HG02571 (cell line): ENCODE results near the gene TCF25.

ENCODE experiments used
- ATAC-seq: cut with Tn5 transposase; IDR thresholded peaks from one replicate; pipeline ENCODE4 v1.9.1; 2021; ENCODE audit warnings: mild to moderate bottlenecking, moderate library complexity; ENCODE audit not compliant: unreplicated experiment

TCF25 gene

DNA sequence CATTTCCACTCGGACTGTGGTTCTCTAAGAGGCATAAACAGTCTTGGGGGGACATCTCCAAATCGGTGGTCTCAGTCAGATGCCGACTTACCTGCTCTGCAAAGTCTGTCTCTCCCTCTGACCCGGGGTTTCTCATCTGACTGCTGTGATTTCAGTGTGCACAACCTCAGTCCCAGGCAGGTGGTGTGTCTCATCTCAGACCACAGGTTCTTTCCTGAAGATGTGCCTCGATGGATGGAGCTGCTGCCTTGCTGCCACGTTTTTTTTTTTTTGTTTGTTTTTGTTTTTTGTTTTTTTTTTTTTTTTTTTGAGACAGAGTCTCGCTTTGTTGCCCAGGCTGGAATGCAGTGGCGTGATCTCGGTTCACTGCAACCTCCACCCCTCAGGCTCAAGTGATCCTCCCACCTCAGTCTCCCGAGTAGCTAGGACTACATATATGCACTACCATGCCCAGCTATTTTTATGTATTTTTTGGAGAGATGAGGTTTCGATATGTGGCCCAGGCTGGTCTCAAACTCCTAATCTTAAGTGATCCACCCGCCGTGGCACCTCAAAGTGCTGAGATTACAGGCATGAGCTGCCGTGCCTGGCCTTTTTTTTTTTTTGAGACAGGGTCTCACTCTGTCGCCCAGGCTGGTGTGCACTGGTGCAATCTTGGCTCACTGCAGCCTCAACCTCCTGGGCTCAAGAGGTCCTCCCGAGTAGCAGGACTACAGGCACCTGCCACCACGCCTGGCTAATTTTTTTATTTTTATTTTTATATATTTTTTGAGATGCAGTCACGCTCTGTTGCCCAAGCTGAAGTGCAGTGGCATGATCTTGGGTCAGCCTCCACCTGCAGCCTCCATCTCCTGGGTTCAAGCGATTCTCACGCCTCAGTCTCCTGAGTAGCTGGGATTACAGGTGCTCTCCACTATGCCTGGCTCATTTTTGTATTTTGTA is 29.7 kb upstream of the TCF25 start:
- ATAC-seq: no peak

DNA sequence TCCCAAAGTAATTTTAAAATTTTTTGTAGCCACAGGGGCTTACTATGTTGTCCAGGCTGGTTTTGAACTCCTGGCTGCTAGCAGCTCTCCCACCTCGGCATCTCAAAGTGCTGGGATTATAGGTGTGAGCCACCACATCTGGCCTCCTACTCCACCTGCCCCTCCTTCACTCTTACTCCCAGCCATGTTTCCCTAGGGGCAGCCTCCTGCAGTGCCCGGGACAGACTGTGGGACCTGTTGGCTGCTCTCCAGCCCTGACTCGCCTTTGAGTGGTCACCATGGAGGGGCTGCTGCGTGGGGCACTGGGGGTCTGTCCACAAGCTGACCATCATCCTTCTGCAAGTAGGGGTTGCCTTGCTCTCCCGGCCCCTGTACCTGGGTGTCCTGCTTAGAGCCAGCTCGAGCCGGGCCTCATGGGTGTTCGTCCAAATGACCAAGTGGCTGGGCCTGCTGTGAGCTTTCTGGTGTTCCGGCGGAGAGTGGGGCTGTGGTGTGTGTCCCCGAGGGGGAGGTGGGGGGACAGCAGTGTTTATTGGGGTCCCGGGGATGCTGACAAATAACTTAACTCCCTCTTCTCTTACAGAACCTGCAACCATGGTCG is 28.6 kb upstream of the TCF25 start:
- ATAC-seq: no peak

DNA sequence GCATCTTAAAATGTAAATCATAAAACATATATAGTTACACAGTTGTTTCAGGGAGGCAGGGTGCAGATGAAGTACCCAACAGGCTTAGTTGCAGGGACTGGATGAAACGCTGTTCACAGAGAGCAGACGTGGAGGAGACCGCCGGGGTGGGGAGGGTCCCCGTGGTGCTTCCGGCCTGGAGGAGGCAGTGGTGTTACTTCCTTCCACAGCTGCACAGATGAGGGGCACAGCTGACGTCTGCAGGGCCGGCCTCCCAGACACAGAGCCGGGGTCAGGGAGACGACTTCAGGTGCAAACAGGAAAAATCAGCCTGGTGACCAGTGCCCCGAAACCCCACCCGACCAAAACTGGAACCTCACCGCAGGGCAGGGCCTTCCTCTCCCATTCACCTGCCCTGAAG is 28.0 kb upstream of the TCF25 start:
- ATAC-seq: no peak

DNA sequence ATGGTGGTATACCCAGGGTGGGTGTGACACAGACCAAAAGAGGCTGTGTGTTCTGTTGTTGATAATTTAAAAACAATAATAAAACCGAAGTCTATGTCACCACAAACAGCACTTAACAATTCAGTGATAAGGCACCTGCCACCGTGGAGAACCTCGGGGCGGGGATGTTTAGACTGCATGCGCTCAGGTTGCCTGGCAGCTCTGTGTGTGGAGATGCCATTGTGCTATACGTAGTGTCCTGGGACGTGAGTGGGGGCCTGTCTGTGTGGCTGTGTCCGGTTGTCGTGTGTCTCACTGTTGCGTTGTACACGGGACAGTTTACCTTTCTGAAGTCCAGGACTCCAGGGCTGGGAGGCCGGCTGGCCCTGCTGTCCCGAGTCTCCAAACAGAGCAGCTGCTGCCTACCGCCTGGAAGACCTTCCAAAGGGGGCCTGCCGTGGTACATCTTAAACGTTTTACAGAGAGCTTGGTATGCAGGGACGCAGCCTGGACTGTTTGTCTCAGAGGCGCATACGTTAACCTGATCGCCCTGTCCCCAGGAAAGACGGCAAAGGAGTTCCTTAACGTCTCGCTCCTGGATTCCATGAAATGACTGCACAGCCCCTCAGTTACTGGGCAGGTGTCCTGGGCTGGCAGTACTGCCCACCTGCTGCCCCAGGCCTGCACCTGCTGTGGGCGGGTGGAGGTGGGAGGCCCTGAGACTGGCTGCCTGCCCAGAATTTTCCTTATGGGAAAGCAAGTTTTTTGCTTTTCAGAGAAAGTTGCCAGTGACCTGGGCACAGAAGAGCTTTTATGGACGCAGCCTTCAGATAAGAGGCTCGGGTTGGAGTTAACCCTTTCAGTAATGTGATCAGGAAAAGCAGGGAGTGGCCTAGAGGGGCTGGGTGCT is 26.1 kb upstream of the TCF25 start:
- ATAC-seq: no peak

DNA sequence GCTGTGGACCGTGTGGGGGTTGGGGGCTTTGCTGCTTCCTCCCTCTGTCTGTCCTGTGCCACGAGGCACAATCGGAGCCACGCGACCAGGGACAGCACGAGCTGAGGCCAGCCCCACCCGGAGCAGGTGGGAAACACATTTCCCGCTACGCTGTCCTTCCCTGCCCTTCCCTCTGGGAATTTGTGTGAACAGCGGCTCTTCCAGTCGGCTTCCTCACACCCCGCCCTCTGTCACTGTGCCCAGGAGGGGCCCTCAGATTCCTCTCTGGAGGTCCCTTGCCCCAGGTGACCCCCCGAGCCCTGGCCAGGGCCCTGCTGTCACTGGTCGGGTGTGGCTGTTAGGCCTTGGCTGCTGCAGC is 25.5 kb upstream of the TCF25 start:
- no peak for ATAC-seq

DNA sequence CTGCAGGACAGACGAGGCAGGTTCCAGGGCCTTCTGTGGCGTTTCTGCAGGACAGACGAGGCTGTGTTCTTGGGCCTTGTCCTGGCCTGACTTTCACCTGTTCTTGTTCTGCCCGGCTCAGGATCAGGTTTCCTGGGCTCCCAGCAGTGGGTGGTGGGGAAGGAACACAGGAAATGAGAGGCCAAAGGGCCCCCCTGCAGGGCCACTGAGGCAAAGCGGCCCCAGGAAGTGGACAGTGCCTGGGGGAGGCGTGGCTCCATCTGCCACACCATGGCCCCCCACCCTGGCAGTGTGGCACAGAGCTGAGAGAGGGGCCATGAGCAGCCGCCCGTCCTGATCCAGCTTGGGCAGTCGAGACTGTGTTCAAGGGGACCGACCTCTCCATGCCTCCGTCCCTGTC is 24.4 kb upstream of the TCF25 start:
- ATAC-seq: no peak

DNA sequence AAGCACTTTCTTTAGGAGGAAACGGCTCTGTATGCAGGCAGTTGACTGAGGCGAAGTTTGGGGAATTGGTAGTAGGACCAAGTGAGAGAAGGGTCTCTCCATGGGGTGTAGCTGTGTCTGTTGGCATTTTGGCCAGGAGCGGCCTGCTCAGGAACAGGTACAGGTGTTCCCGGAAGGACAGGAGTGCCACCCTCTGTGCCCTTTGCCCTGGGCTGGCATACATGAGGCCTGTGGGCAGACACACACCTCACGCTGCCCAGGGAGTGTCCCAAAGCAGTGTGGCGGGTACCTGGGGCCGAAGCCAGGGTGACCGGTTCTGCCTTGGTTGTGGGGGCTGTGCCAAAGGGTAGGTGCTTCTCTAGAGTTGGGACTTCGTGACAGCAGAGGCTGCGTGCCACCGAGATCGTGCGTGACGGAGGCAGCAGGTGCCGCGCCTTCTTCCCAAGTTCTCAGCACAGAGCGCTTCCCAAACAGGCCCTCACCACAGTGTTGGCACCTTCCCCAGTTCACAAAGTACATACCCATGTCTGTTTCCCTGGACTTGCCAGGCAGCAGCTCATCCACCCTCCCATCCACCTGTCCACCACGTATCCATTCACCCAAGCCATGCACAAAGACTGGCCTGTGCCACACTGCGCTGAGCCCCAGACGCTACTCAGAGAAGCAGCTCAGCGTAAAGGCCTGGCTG is 19.9 kb upstream of the TCF25 start:
- no peak for ATAC-seq

DNA sequence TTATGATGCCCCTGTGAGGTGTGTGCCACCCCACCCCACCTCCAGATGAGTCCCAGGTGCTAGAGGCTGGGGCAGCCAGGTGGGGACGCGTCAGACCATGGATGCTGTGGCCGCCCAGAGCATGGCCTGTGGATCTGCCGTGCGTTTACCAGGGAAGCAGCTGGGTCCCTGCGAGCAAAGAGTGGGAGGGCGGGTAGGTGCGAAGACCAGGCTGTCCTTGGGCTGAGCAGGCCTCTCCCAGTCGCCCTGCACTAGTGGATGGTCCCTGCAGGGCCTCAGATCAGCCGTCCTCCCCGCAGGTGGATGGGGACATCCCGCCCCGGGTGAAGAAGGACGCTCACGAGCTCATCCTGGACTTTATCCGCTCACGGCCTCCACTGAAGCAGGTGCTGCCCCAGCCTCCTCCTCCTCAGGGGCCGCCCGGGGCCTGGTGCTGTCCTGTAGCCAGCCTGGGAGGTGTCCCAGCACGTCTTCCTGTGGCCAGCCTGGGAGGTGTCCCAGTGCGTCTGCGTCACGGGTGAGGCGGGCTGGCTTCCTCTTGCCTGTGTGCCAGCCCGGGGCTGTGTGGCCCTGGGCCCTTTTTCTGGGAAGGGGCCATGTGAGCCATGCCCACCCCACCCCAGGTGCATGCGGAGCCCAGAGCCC is 18.0 kb upstream of the TCF25 start:
- no peak for ATAC-seq

DNA sequence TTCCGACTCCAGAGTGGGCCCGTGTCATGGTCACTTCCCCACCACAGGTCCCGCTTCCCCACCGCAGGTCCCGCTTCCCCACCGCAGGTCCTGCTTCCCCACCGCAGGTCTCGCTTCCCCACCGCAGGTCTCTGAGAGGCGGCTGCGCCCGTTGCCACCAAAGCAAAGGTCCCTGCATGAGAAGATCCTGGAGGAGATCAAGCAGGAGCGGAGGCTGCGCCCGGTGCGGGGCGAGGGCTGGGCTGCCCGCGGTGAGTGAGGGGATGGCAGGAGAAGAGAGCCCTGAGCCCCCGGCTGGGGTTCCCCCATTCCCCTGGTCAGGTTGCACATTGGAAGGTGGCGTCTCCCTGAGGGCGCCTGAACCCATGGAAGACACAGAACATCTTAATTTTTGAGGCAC is 17.4 kb upstream of the TCF25 start:
- no peak for ATAC-seq

DNA sequence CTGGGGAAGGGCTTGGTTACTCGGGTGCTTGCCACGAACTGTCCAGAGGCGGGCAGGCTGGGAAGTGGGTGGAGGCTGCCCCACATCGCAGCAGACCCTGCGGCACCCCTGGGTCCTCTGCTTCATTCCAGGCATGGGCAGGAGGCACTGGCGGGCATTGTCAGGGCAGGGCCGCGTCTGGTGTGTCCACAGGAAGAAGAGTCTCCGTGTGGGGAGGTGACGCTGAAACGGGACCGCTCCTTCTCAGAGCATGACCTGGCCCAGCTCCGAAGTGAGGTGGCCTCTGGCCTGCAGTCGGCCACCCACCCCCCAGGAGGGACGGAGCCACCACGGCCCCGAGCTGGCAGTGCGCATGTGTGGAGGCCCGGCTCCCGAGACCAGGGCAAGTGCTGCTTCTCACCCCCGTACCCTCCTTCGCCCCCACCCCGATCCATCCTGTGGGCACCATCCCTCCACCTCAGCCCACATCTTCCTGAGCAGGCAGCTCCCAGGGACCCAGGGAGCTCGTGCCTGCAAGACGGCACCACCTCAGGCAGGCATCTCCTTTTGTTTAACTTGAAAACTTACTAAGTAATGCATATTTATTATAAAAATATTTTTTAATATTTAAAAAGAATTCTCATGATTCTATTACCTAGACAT is 14.3 kb upstream of the TCF25 start:
- ATAC-seq: no peak

DNA sequence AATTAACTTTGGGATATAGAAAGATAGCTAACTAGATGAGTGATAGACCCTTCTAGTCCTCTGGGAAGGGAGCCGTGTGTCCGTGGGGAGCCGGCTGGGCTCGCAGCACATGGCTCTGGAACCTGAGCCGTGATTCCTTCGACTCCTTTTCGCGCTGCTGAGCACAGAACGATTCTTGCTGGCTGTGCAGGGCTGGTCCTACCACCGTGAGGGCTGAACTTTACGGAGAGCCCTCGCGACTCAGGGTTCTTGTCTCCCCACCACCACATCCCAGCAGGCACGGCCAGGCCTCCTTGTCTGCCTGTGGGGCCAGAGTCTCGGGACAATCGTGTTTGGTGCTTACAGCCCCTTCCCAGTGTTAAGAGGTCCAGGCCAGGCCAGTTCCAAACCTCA is 13.8 kb upstream of the TCF25 start:
- ATAC-seq: no peak

DNA sequence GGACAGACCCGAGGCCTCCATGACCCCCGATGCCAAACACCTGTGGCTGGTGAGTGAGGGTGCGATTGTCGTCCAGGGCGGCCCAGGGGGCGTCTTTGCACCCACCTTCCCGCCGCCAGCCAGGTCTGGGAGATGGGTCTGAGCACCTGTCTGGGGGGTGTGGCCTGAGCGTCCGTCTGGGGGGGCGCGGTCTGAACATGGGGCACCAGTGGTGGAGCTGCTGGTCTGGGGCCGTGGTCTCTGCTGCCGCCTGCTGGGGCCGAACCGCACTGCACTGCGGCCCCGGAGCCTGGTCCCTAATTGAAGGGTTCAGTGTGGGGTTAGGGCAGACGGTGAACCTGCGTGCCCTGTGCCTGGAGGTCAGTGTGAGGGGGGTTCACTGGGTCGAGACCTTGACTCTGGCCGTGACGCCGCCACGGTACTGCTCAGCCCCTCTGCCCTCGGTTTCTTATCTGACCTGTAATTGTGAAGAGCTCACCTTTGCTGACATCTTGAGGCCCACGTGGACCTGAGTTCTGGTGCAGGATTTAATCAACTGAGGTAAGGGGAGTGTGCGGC is 12.6 kb upstream of the TCF25 start:
- no peak for ATAC-seq

DNA sequence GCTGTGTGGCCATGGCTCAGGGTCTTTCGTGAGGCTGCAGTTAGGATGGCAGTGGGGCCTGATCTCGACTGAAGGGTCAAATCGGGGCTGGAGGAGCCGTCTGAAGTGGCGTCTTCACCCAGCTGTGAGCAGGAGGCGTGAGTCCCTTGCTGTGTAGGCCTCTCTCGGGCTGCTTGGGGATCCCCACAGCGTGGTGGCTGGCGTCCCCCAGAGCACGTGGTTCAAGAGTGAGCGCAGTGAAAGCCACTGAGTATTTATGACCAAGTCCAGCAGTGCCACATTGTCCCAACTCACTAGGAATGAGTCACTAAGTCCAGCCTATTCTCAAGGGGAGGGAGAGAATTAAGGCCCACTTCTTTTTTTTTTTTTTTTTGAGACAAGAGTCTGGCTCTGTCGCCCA is 11.7 kb upstream of the TCF25 start:
- ATAC-seq: no peak

DNA sequence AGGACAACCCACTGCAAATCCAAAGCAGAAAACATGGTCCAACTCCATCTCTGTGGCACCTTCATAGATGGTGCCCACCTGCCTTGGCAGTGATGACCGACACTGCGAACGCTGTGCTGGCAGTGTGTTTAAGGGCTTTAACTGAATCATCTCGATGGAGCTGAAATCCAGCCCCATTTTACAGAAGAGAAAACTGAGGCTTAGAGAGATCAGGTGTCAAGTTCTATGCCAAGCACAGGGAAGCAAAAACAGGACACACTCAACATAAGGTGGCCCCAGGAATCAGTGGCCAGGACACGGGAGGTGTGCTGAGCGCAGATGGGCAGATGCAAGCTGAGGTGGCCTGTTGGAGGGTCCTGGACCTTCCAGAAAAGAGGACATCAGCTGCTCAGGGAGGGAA is 10.7 kb upstream of the TCF25 start:
- no peak for ATAC-seq

DNA sequence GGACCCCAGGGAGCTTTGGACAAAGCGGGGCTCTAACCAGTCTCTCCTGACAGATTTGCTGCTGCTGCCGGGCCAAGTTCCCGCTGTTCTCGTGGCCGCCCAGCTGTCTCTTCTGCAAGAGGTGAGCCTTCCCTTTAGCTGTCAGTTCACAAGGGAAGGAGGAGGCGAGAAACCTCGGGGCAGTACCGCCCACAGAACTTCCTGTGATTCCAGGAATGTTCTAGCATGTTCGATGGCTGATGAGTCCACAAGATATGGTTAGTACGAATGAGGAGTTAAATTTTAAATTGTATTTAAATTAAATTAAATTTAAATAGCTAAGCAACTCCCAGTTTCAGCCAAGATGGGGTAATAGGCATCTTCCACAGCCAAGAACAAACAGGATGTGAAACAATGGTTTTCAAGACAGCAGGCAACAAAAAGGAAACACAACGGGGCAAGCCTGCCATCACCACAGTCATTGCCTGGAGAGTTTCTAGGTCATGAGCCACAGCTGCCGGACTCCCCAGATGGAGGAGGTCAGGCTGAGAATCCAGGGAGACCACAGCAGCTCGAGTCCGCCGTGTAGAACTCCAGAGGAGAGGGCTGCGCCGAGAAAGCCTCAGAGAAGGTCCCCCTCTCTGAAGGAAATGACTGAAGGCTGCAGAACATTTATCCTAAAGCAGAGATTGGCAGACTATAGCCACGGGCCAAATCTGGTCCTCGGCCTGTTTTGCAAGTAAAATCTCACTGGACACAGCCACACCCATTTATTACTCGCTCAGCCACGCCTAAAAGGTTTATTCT is 9.5 kb upstream of the TCF25 start:
- ATAC-seq: no peak

DNA sequence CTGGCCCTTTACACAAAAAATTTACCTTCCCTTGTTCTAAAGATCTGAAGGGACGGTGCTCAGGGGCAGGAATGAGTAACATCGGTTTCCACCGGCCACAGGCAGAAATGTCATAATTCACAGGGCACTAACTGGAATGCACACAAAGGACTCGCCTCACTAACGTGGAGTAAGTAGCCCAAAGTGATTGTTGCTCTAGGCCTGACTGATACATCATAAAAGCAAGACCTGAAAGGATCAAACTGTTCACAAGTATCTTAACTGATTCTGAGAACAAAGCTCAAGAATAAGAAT is 8.9 kb upstream of the TCF25 start:
- no peak for ATAC-seq

DNA sequence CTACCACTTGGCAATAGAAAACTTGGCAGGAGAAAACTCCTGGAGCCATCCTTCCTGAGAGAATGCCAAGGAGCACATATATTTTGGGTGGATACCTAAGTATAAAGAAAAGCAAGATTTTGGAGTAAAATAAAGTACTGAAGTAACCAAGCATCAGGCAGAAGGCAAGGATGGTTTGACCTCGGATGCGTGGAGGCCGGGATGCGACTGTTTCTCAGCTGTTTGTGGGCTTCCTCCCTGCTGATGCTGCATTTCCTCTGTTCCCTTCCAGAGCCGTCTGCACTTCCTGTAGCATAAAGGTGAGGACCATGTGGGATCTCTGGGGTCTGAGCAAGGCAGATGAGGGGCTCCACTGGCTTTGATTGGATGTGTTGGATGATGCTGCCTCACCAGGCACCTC is 5.5 kb upstream of the TCF25 start:
- no peak for ATAC-seq

DNA sequence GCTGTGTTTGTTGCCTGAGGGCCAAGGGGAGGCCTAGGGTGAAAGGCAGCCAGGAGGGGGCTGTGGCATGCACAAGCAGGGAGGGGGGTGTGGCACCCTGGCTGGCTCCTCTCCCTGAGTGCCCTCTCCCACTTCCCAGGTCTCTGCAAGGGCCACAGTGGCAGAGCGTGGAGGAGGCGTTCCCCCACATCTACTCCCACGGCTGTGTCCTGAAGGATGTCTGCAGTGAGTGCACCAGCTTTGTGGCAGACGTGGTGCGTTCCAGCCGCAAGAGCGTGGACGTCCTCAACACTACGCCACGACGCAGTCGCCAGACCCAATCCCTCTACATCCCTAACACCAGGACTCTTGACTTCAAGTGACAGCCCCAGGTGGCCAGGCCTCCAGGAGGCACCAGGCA is 3.5 kb upstream of the TCF25 start:
- no peak for ATAC-seq

DNA sequence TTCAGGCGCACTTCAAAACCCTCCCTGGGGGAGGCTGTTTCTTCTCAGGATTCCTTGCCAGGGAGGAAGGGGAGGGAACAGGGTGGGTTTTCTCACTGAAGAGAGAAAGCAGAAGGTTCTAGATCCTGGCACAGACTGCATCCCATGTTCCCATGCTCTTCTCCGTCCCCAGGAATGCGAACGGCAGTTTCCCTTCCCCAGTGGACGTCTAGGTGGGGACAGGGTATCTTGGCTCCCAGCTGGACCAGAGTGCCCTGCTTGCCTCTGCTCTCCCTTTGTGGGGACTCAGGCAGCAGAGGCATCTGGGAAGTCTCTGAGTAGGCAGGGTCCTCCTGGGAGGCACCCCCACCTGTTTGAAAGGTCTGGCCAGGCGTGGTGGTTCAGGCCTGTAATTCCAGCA is 3.0 kb upstream of the TCF25 start:
- no peak for ATAC-seq
